H9 (cell line): Measurements from ENCODE around the gene NECTIN1. TPM values are rescaled to one million over a fixed set of nuclear protein-coding genes. Genes with fewer than 3 reads are reported as not detected.

ENCODE experiments used
- DNase-seq: peaks from one replicate; pipeline ENCODE4 v3.0.0-alpha.2; 2017
- H2AFZ ChIP-seq: one replicate; pipeline ENCODE4 v1.6.1; 2013; ENCODE audit warnings: mild to moderate bottlenecking, low read length, control low read depth, moderate library complexity
- H2AK5ac ChIP-seq: 2 replicates; pipeline ENCODE4 v1.6.1; 2013; ENCODE audit warnings: low read length, control low read depth, mixed read lengths; ENCODE audit not compliant: insufficient read length
- H2BK120ac ChIP-seq: one replicate; pipeline ENCODE4 v1.6.1; 2013; ENCODE audit warnings: low read depth, mild to moderate bottlenecking, low read length, control low read depth, inconsistent platforms; ENCODE audit not compliant: poor library complexity, severe bottlenecking
- H2BK12ac ChIP-seq: 2 replicates; pipeline ENCODE4 v1.6.1; 2013; ENCODE audit warnings: low read length, control low read depth, mixed read lengths, low read depth; ENCODE audit not compliant: insufficient read length
- H2BK15ac ChIP-seq: 2 replicates; pipeline ENCODE4 v1.6.1; 2013; ENCODE audit warnings: low read depth, low read length, control low read depth
- H2BK20ac ChIP-seq: one replicate; pipeline ENCODE4 v1.6.1; 2013; ENCODE audit warnings: low read depth, mild to moderate bottlenecking, low read length, control low read depth, inconsistent platforms; ENCODE audit not compliant: poor library complexity, severe bottlenecking
- H2BK5ac ChIP-seq: 2 replicates; pipeline ENCODE4 v1.6.1; 2013; ENCODE audit warnings: low read length, control low read depth, mixed read lengths; ENCODE audit not compliant: insufficient read length
- H3K14ac ChIP-seq: 2 replicates; pipeline ENCODE4 v1.6.1; 2013; ENCODE audit warnings: low read length, control low read depth; ENCODE audit not compliant: insufficient read depth
- H3K18ac ChIP-seq: 2 replicates; pipeline ENCODE4 v1.6.1; 2013; ENCODE audit warnings: low read depth, mild to moderate bottlenecking, mixed read lengths, low read length, control low read depth; ENCODE audit not compliant: insufficient read length
- H3K23ac ChIP-seq: 2 replicates; pipeline ENCODE4 v1.6.1; 2013; ENCODE audit warnings: low read length, control low read depth, mixed read lengths, low read depth; ENCODE audit not compliant: insufficient read length
- H3K23me2 ChIP-seq: 2 replicates; pipeline ENCODE4 v1.6.1; 2013; ENCODE audit warnings: low read depth, mild to moderate bottlenecking, mixed read lengths, low read length, control low read depth; ENCODE audit not compliant: insufficient read length, poor library complexity, severe bottlenecking
- H3K27ac ChIP-seq: 2 replicates; pipeline ENCODE4 v1.5.1; 2013; ENCODE audit warnings: low read length, control low read depth, mixed read lengths, low read depth; ENCODE audit not compliant: insufficient read length
- H3K27me3 ChIP-seq: 2 replicates; pipeline ENCODE4 v1.6.1; 2013; ENCODE audit warnings: low read length, control low read depth, inconsistent platforms; ENCODE audit not compliant: insufficient read depth
- H3K4ac ChIP-seq: 2 replicates; pipeline ENCODE4 v1.6.1; 2013; ENCODE audit warnings: low read depth, mild to moderate bottlenecking, control low read depth, inconsistent platforms, low read length, moderate library complexity
- H3K4me1 ChIP-seq: 2 replicates; pipeline ENCODE4 v1.6.1; 2013; ENCODE audit warnings: low read length, control low read depth, inconsistent platforms; ENCODE audit not compliant: insufficient read depth
- H3K4me2 ChIP-seq: 2 replicates; pipeline ENCODE4 v1.6.1; 2013; ENCODE audit warnings: low read length, control low read depth, mixed read lengths; ENCODE audit not compliant: insufficient read length, insufficient read depth
- H3K56ac ChIP-seq: 2 replicates; pipeline ENCODE4 v1.6.1; 2013; ENCODE audit warnings: low read depth, mild to moderate bottlenecking, mixed read lengths, low read length, control low read depth; ENCODE audit not compliant: insufficient read length
- H3K79me1 ChIP-seq: 2 replicates; pipeline ENCODE4 v1.6.1; 2013; ENCODE audit warnings: low read depth, mild to moderate bottlenecking, moderate library complexity, low read length, control low read depth, inconsistent platforms; ENCODE audit not compliant: insufficient read depth, poor library complexity, severe bottlenecking
- H3K79me2 ChIP-seq: 2 replicates; pipeline ENCODE4 v1.6.1; 2013; ENCODE audit warnings: low read length, control low read depth, inconsistent platforms; ENCODE audit not compliant: insufficient read depth
- H3K9ac ChIP-seq: 2 replicates; pipeline ENCODE4 v1.6.1; 2013; ENCODE audit warnings: low read length, control low read depth, mixed read lengths; ENCODE audit not compliant: insufficient read length; ENCODE audit errors: extremely low read depth
- H3K9me3 ChIP-seq: one replicate; pipeline ENCODE4 v1.6.1; 2013; ENCODE audit warnings: low read depth, low read length, inconsistent platforms; ENCODE audit not compliant: control insufficient read depth
- H3T11ph ChIP-seq: one replicate; pipeline ENCODE4 v1.6.1; 2013; ENCODE audit warnings: mild to moderate bottlenecking, low read length, control low read depth, inconsistent platforms
- H4K20me1 ChIP-seq: one replicate; pipeline ENCODE4 v1.6.1; 2013; ENCODE audit not compliant: control insufficient read depth, insufficient read length, insufficient read depth
- H4K5ac ChIP-seq: 2 replicates; pipeline ENCODE4 v1.6.1; 2013; ENCODE audit warnings: low read depth, mild to moderate bottlenecking, mixed read lengths, low read length, control low read depth; ENCODE audit not compliant: insufficient read length
- H4K8ac ChIP-seq: replicated peaks from 2 replicates; pipeline ENCODE4 v1.6.1; 2013; ENCODE audit warnings: low read length, control low read depth, mixed read lengths, low read depth; ENCODE audit not compliant: insufficient read length
- H4K91ac ChIP-seq: 2 replicates; pipeline ENCODE4 v1.6.1; 2013; ENCODE audit warnings: low read depth, mild to moderate bottlenecking, moderate library complexity, mixed read lengths, low read length, control low read depth; ENCODE audit not compliant: insufficient read length
- H3K27ac Mint-ChIP-seq, 3 experiments: 2 replicates in 2 of 3; 3 replicates in 1 of 3; pipeline ENCODE4 v1.8.0; 2020 to 2021; ENCODE audit warnings: mixed read lengths in 3 of 3, mild to moderate bottlenecking in 1 of 3, moderate library complexity in 1 of 3
- H3K27me3 Mint-ChIP-seq: 2 replicates; pipeline ENCODE4 v1.8.0; 2021; ENCODE audit warnings: low read depth, mild to moderate bottlenecking, moderate library complexity, mixed read lengths
- H3K36me3 Mint-ChIP-seq, 3 experiments: 2 replicates in 2 of 3; 3 replicates in 1 of 3; pipeline ENCODE4 v1.8.0; 2020 to 2021; ENCODE audit warnings: low read depth in 3 of 3, mixed read lengths in 3 of 3; ENCODE audit not compliant: insufficient read depth in 1 of 3
- H3K4me1 Mint-ChIP-seq, 2 experiments: 2 replicates each; pipeline ENCODE4 v1.8.0; 2020; ENCODE audit warnings: mixed read lengths in 2 of 2
- H3K4me3 Mint-ChIP-seq, 2 experiments: 2 replicates in 1 of 2; 3 replicates in 1 of 2; pipeline ENCODE4 v1.8.0; 2020 to 2021; ENCODE audit warnings: mild to moderate bottlenecking in 2 of 2, mixed read lengths in 2 of 2, moderate library complexity in 1 of 2
- H3K9me3 Mint-ChIP-seq, 2 experiments: 2 replicates in 1 of 2; 3 replicates in 1 of 2; pipeline ENCODE4 v1.8.0; 2020; ENCODE audit warnings: mild to moderate bottlenecking in 2 of 2, mixed read lengths in 2 of 2, moderate library complexity in 1 of 2
- CTCF ChIP-seq: fragments of 200-600 bp; sonication (generic); conservative IDR thresholded peaks from 3 replicates; pipeline ENCODE4 v1.8.0; 2021; ENCODE audit warnings: antibody characterized with exemption, mild to moderate bottlenecking
- WGBS: extraction: QIAGEN DNeasy Blood & Tissue Kit; methylation state at CpG from one replicate; pipeline ENCODE4 v1.1.7; 2013; ENCODE audit warnings: missing lambda C conversion rate, low lambda C conversion rate, mixed read lengths; ENCODE audit not compliant: insufficient read length; ENCODE audit errors: extremely low coverage; 5-methylcytosine and 5-hydroxymethylcytosine counted together
- total RNA-seq: library from RNA; stranded (reverse); gene quantifications from 2 replicates; pipeline ENCODE4 v1.2.1, GENCODE V29; 2021

The NECTIN1 gene
- total RNA-seq, 1 experiment from 2014 or later = 113 TPM

- Histone ChIP-seq H4K91ac (no peak overlapping the region), H4K20me1 (no peaks in the 10 kb centered on the region), H3K4me1 (no peaks in the 10 kb centered on the region; the same call in 1 of the 2 replicates), H4K5ac (no peak overlapping the region), H2BK12ac (no peak overlapping the region), H3K27ac (no peak overlapping the region), H3K27me3 (no peaks in the 10 kb centered on the region), H3K14ac (no peak overlapping the region), H3K79me1 (no peaks in the 10 kb centered on the region), H3K23ac (no peak overlapping the region), H3K79me2 (no peaks in the 10 kb centered on the region), H2AFZ (no peak overlapping the region), H2BK5ac (no peak overlapping the region), H2BK15ac (no peak overlapping the region), H3K4ac (no peak overlapping the region), H3K9me3 (no peaks in the 10 kb centered on the region), H3K4me2 (no peak overlapping the region), H3K18ac (no peak overlapping the region), H2BK120ac (no peak overlapping the region), H3T11ph (no peak overlapping the region), H2AK5ac (no peak overlapping the region), H3K23me2 (peaks cover 6% of the 10 kb centered on the region), H4K8ac (no peak overlapping the region), H3K9ac (no peak overlapping the region), H2BK20ac (no peak overlapping the region), H3K56ac (no peak overlapping the region)
- no peak for DNase-seq
- no peak overlapping the region; a peak in 1 of 7 replicates for H3K27ac Mint-ChIP-seq
- H3K27me3 Mint-ChIP-seq = peaks cover 36% of the 10 kb centered on the region
- peaks cover 0 to 8% (median 0%) of the 10 kb centered on the region in 3 experiments; a peak in 1 of 7 replicates for H3K36me3 Mint-ChIP-seq
- H3K9me3 Mint-ChIP-seq = no peaks in the 10 kb centered on the region; a peak in 1 of 5 replicates
- no peak overlapping the region for H3K4me3 Mint-ChIP-seq
- WGBS = no CpG with 5 or more reads among the region's 8 CpGs
- peaks cover 14 to 21% of the 10 kb centered on the region in 2 experiments for H3K4me1 Mint-ChIP-seq
- no peak for TF ChIP-seq CTCF
These were observed 10.2 kb upstream of the NECTIN1 start for GRCh38 chr11:119739021-119739703.
